PC-9 (cell line): ENCODE data around the gene HTR3B.

ENCODE experiments used
- CTCF ChIP-seq: fragments of 200-600 bp; sonication (generic); conservative IDR thresholded peaks from 2 replicates; pipeline ENCODE4 v1.6.1; 2017; ENCODE audit warnings: mixed run types, antibody characterized with exemption, mild to moderate bottlenecking, moderate library complexity
- EZH2 ChIP-seq: fragments of 200-600 bp; sonication (generic); IDR thresholded peaks from 2 replicates; pipeline ENCODE4 v1.8.0; 2017; ENCODE audit warnings: antibody characterized with exemption, low read depth

GRCh38 chr11:113954235-113954634, 49.6 kb downstream of the HTR3B start:
- TF ChIP-seq CTCF: no peak
- no peak for TF ChIP-seq EZH2
